ENCODE measurements around the gene TRH. TPM values are rescaled to one million over a fixed set of nuclear protein-coding genes. Genes with fewer than 3 reads are reported as not detected.

TRH gene, protein sequence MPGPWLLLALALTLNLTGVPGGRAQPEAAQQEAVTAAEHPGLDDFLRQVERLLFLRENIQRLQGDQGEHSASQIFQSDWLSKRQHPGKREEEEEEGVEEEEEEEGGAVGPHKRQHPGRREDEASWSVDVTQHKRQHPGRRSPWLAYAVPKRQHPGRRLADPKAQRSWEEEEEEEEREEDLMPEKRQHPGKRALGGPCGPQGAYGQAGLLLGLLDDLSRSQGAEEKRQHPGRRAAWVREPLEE
- total RNA-seq = not detected in 2 replicates
- polyA plus RNA-seq = 0.27 TPM in 1 of 2 replicates, not detected in the other

DNA sequence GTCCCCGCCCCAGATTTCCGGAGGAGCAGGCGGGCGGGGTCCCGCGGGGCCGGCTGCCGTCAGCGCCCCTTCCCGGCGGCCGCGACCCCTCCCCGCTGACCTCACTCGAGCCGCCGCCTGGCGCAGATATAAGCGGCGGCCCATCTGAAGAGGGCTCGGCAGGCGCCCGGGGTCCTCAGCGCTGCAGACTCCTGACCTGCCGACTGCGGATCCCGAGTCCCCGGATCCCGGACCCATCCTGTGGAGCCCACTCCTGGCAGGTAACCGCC, at the start of gene TRH:
Gene TRH, plus strand, starts transcription at position 157 of the 269 bp plus-strand sequence. CDS start 1,097 bp downstream, outside the sequence.
- Histone ChIP-seq H3K79me2 (no peaks in the 10 kb centered on the region), H4K20me1 (ENCODE audit: insufficient read depth, poor library complexity, severe bottlenecking) (no peaks in the 10 kb centered on the region), H3K4me2 (peak within 1 kb of the TSS; percentile 88), H3K4me3 (peak within 1 kb of the TSS; percentile 5), H3K9me3 (ENCODE audit: low read depth) (no peaks in the 10 kb centered on the region), H3K27me3 (peaks cover 66% of the 10 kb centered on the region), H3K4me1 (ENCODE audit: insufficient read depth) (peaks cover 13% of the 10 kb centered on the region), H3K27ac (no peak within 1 kb of the TSS), H2AFZ (peak within 1 kb of the TSS; percentile 49), H3K36me3 (replicated peaks; ENCODE audit: insufficient read depth, low read depth) (no peaks in the 10 kb centered on the region), H3K9me2 (replicated peaks; ENCODE audit: insufficient read depth) (no peaks in the 10 kb centered on the region)
- no peak for TF ChIP-seq CTCF (IDR thresholded peaks at IDR 0.05; ENCODE audit: poor library complexity)
- peak; percentile 46 for TF ChIP-seq EZH2phosphoT487 (IDR thresholded peaks at IDR 0.05; ENCODE audit: low read depth, severe bottlenecking, unreplicated experiment)
- 3% methylated on average over 25 of the region's 30 CpGs for WGBS (ENCODE audit: low lambda C conversion rate, missing lambda C conversion rate)
- no peak for DNase-seq (ENCODE audit: low spot score)

DNA sequence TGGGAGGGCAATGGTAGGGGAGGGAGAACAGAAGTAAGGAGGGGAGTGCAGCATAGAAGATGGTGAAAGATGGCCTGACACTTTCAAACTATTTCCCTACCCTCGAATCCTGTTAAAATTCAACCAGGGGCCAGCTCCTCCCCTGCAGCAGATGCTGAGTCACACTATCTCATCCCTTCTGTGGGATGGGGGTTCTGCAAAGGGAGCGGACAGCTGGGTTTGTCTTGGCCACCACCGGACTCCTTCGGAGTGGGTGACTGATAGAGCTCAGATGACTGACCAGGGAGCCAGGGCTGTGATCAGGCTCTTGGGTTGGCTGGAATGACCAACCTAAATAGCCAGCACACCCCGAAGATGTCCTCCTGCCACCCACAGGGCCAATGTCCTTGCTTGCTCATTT, 47.4 kb upstream of the TRH start:
- TF ChIP-seq EZH2 (IDR thresholded peaks at IDR 0.05; ENCODE audit: borderline replicate concordance) (no peak), EZH2phosphoT487 (IDR thresholded peaks at IDR 0.05; ENCODE audit: low read depth, severe bottlenecking, unreplicated experiment) (no peak), CTCF (IDR thresholded peaks at IDR 0.05; ENCODE audit: poor library complexity) (no peak)
- 73% methylated on average over 5 of the region's 5 CpGs for WGBS (ENCODE audit: low lambda C conversion rate, missing lambda C conversion rate)
- Histone ChIP-seq H3K9me2 (replicated peaks; ENCODE audit: insufficient read depth) (no peaks in the 10 kb centered on the region), H3K79me2 (no peaks in the 10 kb centered on the region), H3K4me1 (ENCODE audit: insufficient read depth) (no peaks in the 10 kb centered on the region), H3K27ac (no peak overlapping the region), H3K36me3 (replicated peaks; ENCODE audit: insufficient read depth, low read depth) (no peaks in the 10 kb centered on the region), H3K4me3 (no peak overlapping the region), H3K4me2 (no peak overlapping the region), H2AFZ (no peak overlapping the region), H3K27me3 (no peaks in the 10 kb centered on the region), H3K9me3 (ENCODE audit: low read depth) (no peaks in the 10 kb centered on the region), H4K20me1 (ENCODE audit: insufficient read depth, poor library complexity, severe bottlenecking) (no peaks in the 10 kb centered on the region)
- no peak for DNase-seq (ENCODE audit: low spot score)

GRCh38 chr3:129929383-129929782, 45.1 kb upstream of the TRH start:
- WGBS (ENCODE audit: low lambda C conversion rate, missing lambda C conversion rate) = 68% methylated on average over 1 of the region's 1 CpG
- Histone ChIP-seq H3K9me3 (ENCODE audit: low read depth) (no peaks in the 10 kb centered on the region), H3K27ac (no peak overlapping the region), H2AFZ (no peak overlapping the region), H3K9me2 (replicated peaks; ENCODE audit: insufficient read depth) (no peaks in the 10 kb centered on the region), H3K4me1 (ENCODE audit: insufficient read depth) (no peaks in the 10 kb centered on the region), H3K27me3 (no peaks in the 10 kb centered on the region), H3K4me3 (no peak overlapping the region), H4K20me1 (ENCODE audit: insufficient read depth, poor library complexity, severe bottlenecking) (no peaks in the 10 kb centered on the region), H3K36me3 (replicated peaks; ENCODE audit: insufficient read depth, low read depth) (no peaks in the 10 kb centered on the region), H3K4me2 (no peak overlapping the region), H3K79me2 (no peaks in the 10 kb centered on the region)
- DNase-seq (ENCODE audit: low spot score) = no peak
- TF ChIP-seq EZH2phosphoT487 (IDR thresholded peaks at IDR 0.05; ENCODE audit: low read depth, severe bottlenecking, unreplicated experiment) (no peak), EZH2 (IDR thresholded peaks at IDR 0.05; ENCODE audit: borderline replicate concordance) (no peak), CTCF (IDR thresholded peaks at IDR 0.05; ENCODE audit: poor library complexity) (no peak)

Measured in hepatocyte (in vitro differentiated cells).